H1 (cell line): ENCODE data around the gene CPE. TPM values are rescaled to one million over a fixed set of nuclear protein-coding genes. Genes with fewer than 3 reads are reported as not detected.

Source experiments
- CTCF ChIA-PET: fragments of 300-600 bp; sonication (Branson Sonifier 250); formaldehyde crosslinking; loops from one replicate; lab custom pipeline; 2021; ENCODE audit not compliant: partially characterized antibody; lab: Charles Lee
- POLR2A ChIA-PET: fragments of 300-600 bp; sonication (Branson Sonifier 250); formaldehyde crosslinking; loops from one replicate; lab custom pipeline; 2021; ENCODE audit warnings: inconsistent platforms; ENCODE audit not compliant: partially characterized antibody; lab: Charles Lee
- DNase-seq, 2 experiments: peaks; one replicate each; pipeline versions ENCODE4 v3.0.0 to v3.0.0-alpha.2; 2010 to 2022; ENCODE audit warnings: low spot score in 2 of 2, low read depth in 1 of 2, mixed read lengths in 1 of 2
- FAIRE-seq: peaks from 2 replicates; lab custom pipeline; 2011; peaks lifted over from hg19 to GRCh38; lab: Jason Lieb, UNC
- H2AFZ ChIP-seq: 2 replicates; pipeline ENCODE4 v1.8.1; 2012; ENCODE audit warnings: low read length, inconsistent platforms
- H2AK5ac ChIP-seq: 2 replicates; pipeline ENCODE4 v1.6.1; 2013; ENCODE audit warnings: low read depth, low read length
- H2BK120ac ChIP-seq: replicated peaks from 2 replicates; pipeline ENCODE3; 2013; ENCODE audit warnings: low read depth, low read length, inconsistent platforms
- H2BK12ac ChIP-seq: 2 replicates; pipeline ENCODE4 v1.6.1; 2013; ENCODE audit warnings: low read depth, low read length
- H2BK15ac ChIP-seq: 2 replicates; pipeline ENCODE4 v1.6.1; 2013; ENCODE audit warnings: low read length
- H2BK20ac ChIP-seq: 2 replicates; pipeline ENCODE4 v1.6.1; 2013; ENCODE audit warnings: low read length
- H2BK5ac ChIP-seq: 2 replicates; pipeline ENCODE4 v1.6.1; 2013; ENCODE audit warnings: low read depth, low read length
- H3K14ac ChIP-seq: 2 replicates; pipeline ENCODE4 v1.6.1; 2013; ENCODE audit warnings: inconsistent platforms; ENCODE audit not compliant: insufficient read length
- H3K18ac ChIP-seq: 2 replicates; pipeline ENCODE4 v1.6.1; 2013; ENCODE audit warnings: low read length; ENCODE audit errors: extremely low read depth
- H3K23ac ChIP-seq: 2 replicates; pipeline ENCODE4 v1.6.1; 2013; ENCODE audit warnings: inconsistent platforms; ENCODE audit not compliant: insufficient read length
- H3K23me2 ChIP-seq: 2 replicates; pipeline ENCODE4 v1.6.1; 2013; ENCODE audit warnings: low read depth, low read length
- H3K27ac ChIP-seq: 2 replicates; pipeline ENCODE4 v1.6.1; 2011; ENCODE audit warnings: low read depth, low read length, inconsistent platforms
- H3K27me3 ChIP-seq, 4 experiments: replicated peaks in 1 of 4; 1 replicate in 1 of 4; 2 replicates in 3 of 4; pipeline versions ENCODE4 v1.6.1 to v1.8.1; 2011 to 2013; ENCODE audit warnings: low read length in 3 of 4, mild to moderate bottlenecking in 3 of 4, inconsistent platforms in 2 of 4, mixed read lengths in 2 of 4, moderate library complexity in 1 of 4; ENCODE audit not compliant: control insufficient read depth in 3 of 4, insufficient read depth in 3 of 4; ENCODE audit errors: extremely low read depth in 1 of 4
- H3K36me3 ChIP-seq, 4 experiments: 2 replicates each; pipeline versions ENCODE4 v1.6.1 to v1.8.1; 2011 to 2013; ENCODE audit warnings: mild to moderate bottlenecking in 4 of 4, low read length in 3 of 4, moderate library complexity in 2 of 4, control low read depth in 1 of 4, inconsistent platforms in 1 of 4; ENCODE audit not compliant: insufficient read depth in 4 of 4, control insufficient read depth in 2 of 4
- H3K4ac ChIP-seq: replicated peaks from 2 replicates; pipeline ENCODE3; 2013; ENCODE audit warnings: low read length, low read depth, mixed read lengths, inconsistent platforms; ENCODE audit not compliant: insufficient read length
- H3K4me1 ChIP-seq, 4 experiments: replicated peaks in 1 of 4; 1 replicate in 1 of 4; 2 replicates in 3 of 4; pipeline versions ENCODE4 v1.6.1 to v1.8.1; 2011 to 2013; ENCODE audit warnings: low read length in 3 of 4, inconsistent platforms in 2 of 4, mixed read lengths in 1 of 4; ENCODE audit not compliant: insufficient read depth in 4 of 4, control insufficient read depth in 3 of 4
- H3K4me2 ChIP-seq, 2 experiments: 2 replicates each; pipeline versions ENCODE4 v1.6.1 to v1.8.1; 2011 to 2013; ENCODE audit warnings: low read depth in 2 of 2, low read length in 2 of 2, control low read depth in 1 of 2, inconsistent platforms in 1 of 2, mild to moderate bottlenecking in 1 of 2; ENCODE audit not compliant: insufficient read depth in 1 of 2
- H3K4me3 ChIP-seq, 4 experiments: fragments of 200-600, 300-600 bp in 1 of 4; sonication (generic), shearing (Covaris generic), sonication (Bioruptor Twin) in 1 of 4; 2 replicates each; pipeline versions ENCODE4 v1.5.1 to v1.8.1; 2011 to 2016; ENCODE audit warnings: low read length in 4 of 4, low read depth in 3 of 4, control low read depth in 2 of 4, inconsistent platforms in 2 of 4, mild to moderate bottlenecking in 2 of 4, mixed read lengths in 1 of 4, moderate library complexity in 1 of 4; ENCODE audit not compliant: insufficient read depth in 2 of 4; ENCODE audit errors: extremely low read depth in 1 of 4
- H3K56ac ChIP-seq: replicated peaks from 2 replicates; pipeline ENCODE3; 2013; ENCODE audit warnings: low read depth, mild to moderate bottlenecking, mixed read lengths, low read length, inconsistent platforms; ENCODE audit not compliant: insufficient read length
- H3K79me1 ChIP-seq: 2 replicates; pipeline ENCODE4 v1.6.1; 2013; ENCODE audit warnings: low read depth, low read length, control low read depth
- H3K79me2 ChIP-seq, 2 experiments: 2 replicates each; pipeline versions ENCODE4 v1.6.1 to v1.8.1; 2012 to 2013; ENCODE audit warnings: low read length in 2 of 2, mild to moderate bottlenecking in 2 of 2, inconsistent platforms in 1 of 2; ENCODE audit not compliant: insufficient read depth in 2 of 2, control insufficient read depth in 1 of 2
- H3K9ac ChIP-seq, 4 experiments: replicated peaks in 1 of 4; 1 replicate in 1 of 4; 2 replicates in 3 of 4; pipeline versions ENCODE4 v1.6.1 to v1.8.1; 2011 to 2013; ENCODE audit warnings: low read depth in 3 of 4, low read length in 3 of 4, control low read depth in 2 of 4, mild to moderate bottlenecking in 2 of 4, moderate library complexity in 2 of 4, inconsistent platforms in 1 of 4; ENCODE audit errors: extremely low read depth in 1 of 4
- H3K9me3 ChIP-seq, 2 experiments: 2 replicates each; pipeline versions ENCODE4 v1.6.1 to v1.8.1; 2012 to 2013; ENCODE audit warnings: mild to moderate bottlenecking in 2 of 2, moderate library complexity in 2 of 2, control low read depth in 1 of 2, inconsistent platforms in 1 of 2, low read depth in 1 of 2, low read length in 1 of 2, mixed read lengths in 1 of 2; ENCODE audit not compliant: insufficient read depth in 2 of 2
- H4K20me1 ChIP-seq, 2 experiments: replicated peaks in 1 of 2; 2 replicates each; pipeline versions ENCODE3 to v1.8.1; 2011 to 2013; ENCODE audit warnings: inconsistent platforms in 2 of 2, low read length in 2 of 2, mild to moderate bottlenecking in 1 of 2; ENCODE audit not compliant: insufficient read depth in 2 of 2, control insufficient read depth in 1 of 2
- H4K5ac ChIP-seq: 2 replicates; pipeline ENCODE4 v1.6.1; 2013; ENCODE audit warnings: low read length, low read depth, mixed read lengths, inconsistent platforms; ENCODE audit not compliant: insufficient read length
- H4K8ac ChIP-seq: 2 replicates; pipeline ENCODE4 v1.8.0; 2013; ENCODE audit warnings: mild to moderate bottlenecking, moderate library complexity, low read length, inconsistent platforms; ENCODE audit not compliant: insufficient read depth; ENCODE audit errors: extremely low read depth
- H4K91ac ChIP-seq: replicated peaks from 2 replicates; pipeline ENCODE3; 2013; ENCODE audit warnings: low read length, mixed read lengths, inconsistent platforms; ENCODE audit not compliant: insufficient read length
- JUN ChIP-seq: IDR thresholded peaks from 2 replicates; pipeline ENCODE4 v1.6.1; 2011; ENCODE audit warnings: low read depth, mild to moderate bottlenecking, improper control_type of control experiment, low read length
- KDM5A ChIP-seq: fragments of 200-600 bp; IDR thresholded peaks from 2 replicates; pipeline ENCODE4 v1.7.1; 2012; ENCODE audit warnings: mild to moderate bottlenecking, low read length, inconsistent platforms, mixed read lengths
- MAFK ChIP-seq: IDR thresholded peaks from 2 replicates; pipeline ENCODE4 v1.6.1; 2012; ENCODE audit warnings: low read depth, mild to moderate bottlenecking, improper control_type of control experiment, low read length
- RAD21 ChIP-seq, 2 experiments: IDR thresholded peaks in 1 of 2; conservative IDR thresholded peaks in 1 of 2; 2 replicates each; pipeline ENCODE4 v1.6.1; 2011; ENCODE audit warnings: low read depth in 2 of 2, low read length in 2 of 2, improper control_type of control experiment in 1 of 2, inconsistent platforms in 1 of 2, mild to moderate bottlenecking in 1 of 2, moderate library complexity in 1 of 2
- ZNF274 ChIP-seq: IDR thresholded peaks from 2 replicates; pipeline ENCODE4 v1.7.0; 2012; ENCODE audit warnings: low read length, borderline replicate concordance; ENCODE audit errors: extremely low read depth
- WGBS, 2 experiments: shearing (Covaris generic) in 1 of 2; methylation state at CpG; one replicate each; pipeline versions ENCODE4 v1.1.6 to v1.1.7; 2013 to 2015; ENCODE audit warnings: low lambda C conversion rate in 2 of 2, mixed read lengths in 2 of 2, inconsistent platforms in 1 of 2, low coverage in 1 of 2, missing lambda C conversion rate in 1 of 2; ENCODE audit not compliant: insufficient replicate concordance in 2 of 2, insufficient coverage in 1 of 2, insufficient read length in 1 of 2; ENCODE audit errors: extremely low coverage in 1 of 2, missing lambda C conversion rate in 1 of 2; 5-methylcytosine and 5-hydroxymethylcytosine counted together
- polyA plus RNA-seq, 7 experiments: library from polyadenylated mRNA; depleted of rRNA in 3 of 7; stranded (reverse) in 5 of 7; unstranded in 2 of 7; fragments of >200 nt in 5 of 7; fragments of 200-250 nt in 2 of 7; gene quantifications; 1 replicate in 5 of 7; 2 replicates in 1 of 7; 4 replicates in 1 of 7; pipeline versions ENCODE4 v1.2.1 to v1.2.3, GENCODE V29; 2011 to 2013; ENCODE audit warnings: missing spikeins in 2 of 7, mixed read lengths in 2 of 7
- total RNA-seq: library from RNA; stranded (reverse); fragmentation: NEBNext Ultra II Directional; extraction: Animal tissue kit (Norgen Biotek cat#: 25700); gene quantifications from 2 replicates; pipeline ENCODE4 v1.2.1, GENCODE V29; 2021

The CPE gene
- total and polyA plus RNA-seq, 2 of the 8 experiments (the other 6 are each of a cell fraction or from before 2014, with no cell fraction given): 9.4 to 10.2 TPM

DNA sequence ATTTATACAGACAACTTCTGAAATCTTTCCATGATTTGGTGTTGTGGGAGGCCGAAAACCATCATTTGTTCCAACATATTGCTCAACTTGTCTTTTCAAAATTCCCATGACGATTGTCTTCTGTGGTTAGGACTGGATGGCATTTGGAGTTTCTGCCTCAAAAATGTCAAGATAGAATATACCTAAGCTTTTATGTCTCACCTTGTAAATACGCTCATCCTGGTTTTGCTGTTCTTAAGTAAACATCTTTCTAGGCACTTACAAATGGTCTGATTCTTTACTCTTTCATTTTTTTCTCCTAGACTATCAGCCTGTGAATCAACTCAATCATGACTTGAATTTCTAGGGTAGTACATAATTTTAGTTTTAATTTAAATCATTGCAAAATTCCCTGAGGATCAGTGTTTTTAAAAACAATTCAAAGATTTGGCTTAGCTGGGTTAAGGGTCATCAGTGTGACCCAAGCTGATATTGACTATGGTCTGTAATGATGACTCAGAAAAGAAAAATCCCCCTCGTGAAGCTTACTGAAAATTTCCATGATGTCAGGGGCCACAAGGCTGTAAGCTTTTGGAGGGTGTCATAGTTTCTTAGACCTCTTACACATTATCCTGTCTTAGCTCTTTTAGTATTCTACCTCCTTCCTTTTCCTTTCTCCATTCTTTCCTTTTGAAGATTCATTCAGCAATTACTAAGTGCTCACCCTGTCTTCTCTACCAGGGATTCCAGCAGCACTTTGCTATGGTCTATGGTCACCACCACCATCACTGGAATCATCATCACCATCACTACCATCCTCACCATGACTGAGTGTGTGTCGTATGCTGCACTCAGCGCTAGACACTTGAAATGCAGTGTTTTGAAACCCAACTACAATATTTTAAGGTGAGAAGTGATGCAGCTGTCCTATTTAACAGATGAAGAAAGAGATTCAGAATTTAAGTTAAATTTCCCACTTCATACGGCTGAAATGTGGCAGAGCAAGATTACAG, 124.4 kb downstream of the CPE start:
- H2AK5ac ChIP-seq: no peak overlapping the region
- H3K4ac ChIP-seq: no peak overlapping the region
- H2BK12ac ChIP-seq: no peak overlapping the region
- H2AFZ ChIP-seq: no peak overlapping the region
- H3K14ac ChIP-seq: no peak overlapping the region
- CTCF ChIA-PET: interaction anchor here (1.2 to 3.4 kb wide), 3 partner anchors 10 to 589 kb away, joined by 3 to 18 read pairs (median 6); no protein-coding TSS in a partner anchor
- H3K79me2 ChIP-seq: no peaks in the 10 kb centered on the region
- H3K4me3 ChIP-seq: no peak overlapping the region
- H3K36me3 ChIP-seq: no peaks in the 10 kb centered on the region
- FAIRE-seq (no peak), DNase-seq (no peak)
- H4K5ac ChIP-seq: no peak overlapping the region
- H3K9ac ChIP-seq: no peak overlapping the region
- H3K23me2 ChIP-seq: no peaks in the 10 kb centered on the region; the same call in 1 of the 2 replicates
- POLR2A ChIA-PET: no interaction called here
- no peaks in the 10 kb centered on the region for H4K20me1 ChIP-seq
- H3K4me2 ChIP-seq: no peak overlapping the region
- H4K8ac ChIP-seq: no peak overlapping the region
- no peak overlapping the region for H3K23ac ChIP-seq
- no peaks in the 10 kb centered on the region for H3K9me3 ChIP-seq
- 89% methylated on average over 7 of the region's 7 CpGs; no CpG with 5 or more reads in 1 of the 2 experiments for WGBS, 2 experiments
- H2BK20ac ChIP-seq: no peak overlapping the region
- no peak for TF ChIP-seq KDM5A
- TF ChIP-seq MAFK: no peak
- no peak for TF ChIP-seq ZNF274
- TF ChIP-seq RAD21 (IDR thresholded peaks at IDR 0.05 in 1 of 2, conservative IDR thresholded peaks at IDR 0.05 in 1 of 2; ENCODE audit: low read depth in 2 of 2, low read length in 2 of 2): no peak
- no peak for TF ChIP-seq JUN
- H3K56ac ChIP-seq: no peak overlapping the region
- H3K4me1 ChIP-seq: no peaks in the 10 kb centered on the region
- H3K79me1 ChIP-seq: no peaks in the 10 kb centered on the region
- H2BK5ac ChIP-seq: no peak overlapping the region
- no peak overlapping the region for H3K18ac ChIP-seq
- H2BK120ac ChIP-seq: no peak overlapping the region
- H4K91ac ChIP-seq: no peak overlapping the region
- H2BK15ac ChIP-seq: no peak overlapping the region
- no peak overlapping the region for H3K27ac ChIP-seq
- no peaks in the 10 kb centered on the region for H3K27me3 ChIP-seq
